Smooth muscle cell (in vitro differentiated cells): Measurements from ENCODE around the gene E2F8. TPM values are rescaled to one million over a fixed set of nuclear protein-coding genes. Genes with fewer than 3 reads are reported as not detected.

Experiments used
- DNase-seq: peaks from one replicate; lab custom pipeline; 2025; ENCODE audit not compliant: unreplicated experiment; lab: John Stamatoyannopoulos, UW
- H2AFZ ChIP-seq: fragments of 200-600 bp; sonication (generic); 2 replicates; pipeline ENCODE4 v1.6.0; 2016; ENCODE audit warnings: antibody characterized with exemption, low read depth, mild to moderate bottlenecking
- H3F3A ChIP-seq: fragments of 200-600 bp; sonication (generic); 2 replicates; pipeline ENCODE4 v1.6.0; 2017; ENCODE audit warnings: antibody characterized with exemption, low read depth
- H3K27ac ChIP-seq: fragments of 200-600 bp; sonication (generic); 2 replicates; pipeline ENCODE4 v1.5.1; 2016; ENCODE audit warnings: low read depth, mild to moderate bottlenecking
- H3K27me3 ChIP-seq: fragments of 200-600 bp; sonication (generic); 2 replicates; pipeline ENCODE4 v1.6.1; 2016; ENCODE audit warnings: low read depth, mild to moderate bottlenecking
- H3K36me3 ChIP-seq: fragments of 200-600 bp; sonication (generic); 2 replicates; pipeline ENCODE4 v1.5.1; 2016; ENCODE audit warnings: low read depth
- H3K4me1 ChIP-seq: fragments of 200-600 bp; sonication (generic); 2 replicates; pipeline ENCODE4 v1.5.1; 2016; ENCODE audit warnings: low read depth
- H3K4me2 ChIP-seq: fragments of 200-600 bp; sonication (generic); 2 replicates; pipeline ENCODE4 v1.6.0; 2016; ENCODE audit warnings: mild to moderate bottlenecking
- H3K4me3 ChIP-seq: fragments of 200-600 bp; sonication (generic); 2 replicates; pipeline ENCODE4 v1.5.1; 2016; ENCODE audit warnings: mild to moderate bottlenecking
- H3K79me2 ChIP-seq: fragments of 200-600 bp; sonication (generic); 2 replicates; pipeline ENCODE4 v1.6.0; 2016; ENCODE audit warnings: low read depth, mild to moderate bottlenecking
- H3K9ac ChIP-seq: fragments of 200-600 bp; sonication (generic); 2 replicates; pipeline ENCODE4 v1.6.0; 2016; ENCODE audit warnings: low read depth
- H3K9me3 ChIP-seq: fragments of 200-600 bp; sonication (generic); replicated peaks from 2 replicates; pipeline ENCODE4 v1.5.1; 2016; ENCODE audit warnings: low read depth
- H4K20me1 ChIP-seq: fragments of 200-600 bp; sonication (generic); 2 replicates; pipeline ENCODE4 v1.6.0; 2016; ENCODE audit warnings: low read depth
- CTCF ChIP-seq: fragments of 200-600 bp; sonication (generic); IDR thresholded peaks from 2 replicates; pipeline ENCODE4 v1.5.1; 2017; ENCODE audit warnings: borderline replicate concordance, mild to moderate bottlenecking, antibody characterized with exemption; ENCODE audit not compliant: insufficient read depth, poor library complexity, severe bottlenecking
- WGBS: methylation state at CpG from one replicate; pipeline ENCODE4 v1.1.7; 2016; ENCODE audit warnings: low lambda C conversion rate; 5-methylcytosine and 5-hydroxymethylcytosine counted together
- polyA plus RNA-seq: library from polyadenylated mRNA; unstranded; fragments of >200 nt; fragmentation: Nextera tagmentation; extraction: Ambion mirVana; gene quantifications from 2 replicates; pipeline ENCODE4 v1.2.1, GENCODE V29; 2016
- total RNA-seq: library from RNA; depleted of rRNA; stranded (reverse); fragments of >200 nt; gene quantifications from 2 replicates; pipeline ENCODE4 v1.2.3, GENCODE V29; 2014

E2F8 gene
- total and polyA plus RNA-seq, 2 experiments from 2014 or later, result 1.5 to 1.6 TPM

DNA sequence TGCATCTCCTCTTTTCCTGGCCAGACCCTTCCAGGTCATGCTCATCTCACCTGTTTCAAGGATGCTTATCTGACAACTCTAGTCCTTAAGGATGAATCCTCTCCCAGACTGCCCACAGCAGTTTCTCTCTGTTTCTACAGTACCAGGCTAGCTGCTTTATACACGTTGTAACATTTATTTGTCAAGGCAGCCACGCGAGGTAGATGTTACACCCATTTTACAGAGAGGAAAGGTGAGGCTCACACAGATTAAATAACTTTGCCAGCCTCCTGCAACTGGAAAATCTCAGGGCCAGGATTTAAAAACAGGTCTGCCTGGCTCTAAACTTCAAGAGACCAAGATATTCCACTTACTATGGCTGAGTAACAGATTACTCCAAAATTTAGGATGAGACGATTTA is 45.7 kb upstream of the E2F8 start:
- Histone ChIP-seq H3K27ac (no peak overlapping the region), H4K20me1 (no peaks in the 10 kb centered on the region), H3K9me3 (no peaks in the 10 kb centered on the region), H3K9ac (no peak overlapping the region), H3F3A (no peaks in the 10 kb centered on the region), H3K79me2 (no peaks in the 10 kb centered on the region), H3K4me2 (no peak overlapping the region), H3K27me3 (no peaks in the 10 kb centered on the region), H2AFZ (no peak overlapping the region), H3K4me3 (no peak overlapping the region), H3K4me1 (no peaks in the 10 kb centered on the region), H3K36me3 (no peaks in the 10 kb centered on the region)
- WGBS, result 99% methylated on average over 4 of the region's 4 CpGs
- TF ChIP-seq CTCF, result no peak
- no peak for DNase-seq

DNA sequence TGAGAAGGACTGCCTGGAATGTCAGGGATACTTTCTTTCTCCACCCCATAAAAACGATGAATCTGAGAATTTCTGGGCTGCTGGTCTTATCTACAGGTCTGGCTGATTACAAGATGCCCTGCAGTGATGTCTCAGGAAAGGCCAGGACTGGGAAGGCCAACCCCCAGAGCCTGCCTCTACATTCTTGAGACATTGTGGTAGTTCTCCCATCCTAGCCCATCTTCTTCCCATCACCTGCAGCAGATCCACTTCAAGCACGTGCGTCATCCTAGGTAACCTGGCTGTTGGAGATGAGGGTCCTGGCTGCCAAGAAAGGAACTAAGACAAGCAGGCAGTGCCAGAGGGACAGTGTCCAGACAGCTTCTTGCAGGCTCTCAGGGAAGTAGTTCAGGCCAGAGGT is 44.1 kb upstream of the E2F8 start:
- Histone ChIP-seq H3K4me2 (no peak overlapping the region), H3K9ac (no peak overlapping the region), H4K20me1 (no peaks in the 10 kb centered on the region), H3K4me1 (no peaks in the 10 kb centered on the region), H3K27me3 (no peaks in the 10 kb centered on the region), H3K27ac (no peak overlapping the region), H3K36me3 (no peaks in the 10 kb centered on the region), H2AFZ (no peak overlapping the region), H3K79me2 (no peaks in the 10 kb centered on the region), H3F3A (no peaks in the 10 kb centered on the region), H3K9me3 (no peaks in the 10 kb centered on the region), H3K4me3 (no peak overlapping the region)
- 53% methylated on average over 3 of the region's 3 CpGs for WGBS
- DNase-seq, result no peak
- TF ChIP-seq CTCF, result no peak

DNA sequence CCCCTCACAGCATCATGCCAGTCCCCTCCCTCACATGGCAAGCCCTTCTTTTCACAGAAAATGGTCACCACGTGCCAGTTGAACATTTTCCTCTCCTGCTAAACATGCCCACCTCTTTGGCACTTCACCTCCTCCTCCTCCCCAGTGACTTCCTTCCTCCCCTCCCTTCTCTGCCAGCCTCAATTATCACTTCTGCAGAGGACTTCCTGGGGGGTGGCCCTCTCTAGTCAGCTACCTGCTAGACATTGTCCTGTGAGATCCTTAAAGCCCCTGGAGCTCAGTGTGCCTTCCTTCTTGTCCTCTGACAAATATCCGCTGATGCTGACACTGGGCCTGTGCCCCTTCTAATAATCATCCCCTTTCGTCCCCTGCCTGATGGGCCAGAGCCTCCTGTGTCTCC is 43.2 kb upstream of the E2F8 start:
- Histone ChIP-seq H3K79me2 (no peaks in the 10 kb centered on the region), H2AFZ (no peak overlapping the region), H4K20me1 (no peaks in the 10 kb centered on the region), H3K9me3 (no peaks in the 10 kb centered on the region), H3K27me3 (no peaks in the 10 kb centered on the region), H3K27ac (no peak overlapping the region), H3K36me3 (no peaks in the 10 kb centered on the region), H3K4me2 (no peak overlapping the region), H3K9ac (no peak overlapping the region), H3K4me3 (no peak overlapping the region), H3K4me1 (no peaks in the 10 kb centered on the region), H3F3A (no peaks in the 10 kb centered on the region)
- DNase-seq, result no peak
- 69% methylated on average over 3 of the region's 3 CpGs for WGBS
- no peak for TF ChIP-seq CTCF

- Histone ChIP-seq H4K20me1 (no peaks in the 10 kb centered on the region), H3K4me3 (no peak overlapping the region), H3K79me2 (no peaks in the 10 kb centered on the region), H3K27me3 (no peaks in the 10 kb centered on the region), H3K27ac (no peak overlapping the region), H3K9me3 (no peaks in the 10 kb centered on the region), H3K36me3 (no peaks in the 10 kb centered on the region), H3F3A (no peaks in the 10 kb centered on the region), H3K4me1 (no peaks in the 10 kb centered on the region), H2AFZ (no peak overlapping the region), H3K9ac (no peak overlapping the region), H3K4me2 (no peak overlapping the region)
- no peak for DNase-seq
- no peak for TF ChIP-seq CTCF
- WGBS, result 62% methylated on average over 2 of the region's 2 CpGs
Measured at GRCh38 chr11:19281555-19281954, 40.8 kb upstream of the E2F8 start.
